Thoracic aorta (tissue), 2 donors: Measurements from ENCODE around the gene OR1A1. TPM values are rescaled to one million over a fixed set of nuclear protein-coding genes. Genes with fewer than 3 reads are reported as not detected.
"Not testable (repeated sequence)": the region's sequence is repeated elsewhere in the genome, so short reads cannot be mapped to it uniquely, and the experiment has no call there.

Experiments
- ATAC-seq: fragments of 150-250 bp; one replicate; pipeline ENCODE4 v1.8.0; 2017; ENCODE audit warnings: low read depth; ENCODE audit not compliant: insufficient number of reproducible peaks, low FRiP score
- DNase-seq: peaks from one replicate; pipeline ENCODE4 v3.0.0-alpha.2; 2020; ENCODE audit warnings: low spot score
- H3K27ac ChIP-seq, 2 donors: fragments of 200-600 bp; sonication (generic); 1 replicate in 1 of 2; 2 replicates in 1 of 2; pipeline ENCODE4 v1.5.1; 2016; ENCODE audit warnings: mild to moderate bottlenecking in 2 of 2, moderate library complexity in 2 of 2
- H3K27me3 ChIP-seq: fragments of 200-600 bp; sonication (generic); replicated peaks from 2 replicates; pipeline ENCODE4 v1.6.0; 2016; ENCODE audit warnings: mild to moderate bottlenecking; ENCODE audit not compliant: insufficient read depth
- H3K36me3 ChIP-seq: fragments of 200-600 bp; sonication (generic); one replicate; pipeline ENCODE4 v1.5.1; 2016
- H3K4me1 ChIP-seq, 2 donors: fragments of 200-600 bp; sonication (generic); 1 replicate in 1 of 2; 2 replicates in 1 of 2; pipeline versions ENCODE4 v1.5.1 to v1.6.0; 2016; ENCODE audit warnings: low read depth in 2 of 2, mild to moderate bottlenecking in 1 of 2; ENCODE audit not compliant: control insufficient read depth in 1 of 2
- H3K4me3 ChIP-seq: fragments of 200-600 bp; sonication (generic); 2 replicates; pipeline ENCODE4 v1.5.1; 2016; ENCODE audit warnings: mild to moderate bottlenecking
- H3K9me3 ChIP-seq: fragments of 200-600 bp; sonication (generic); 2 replicates; pipeline ENCODE4 v1.5.1; 2016
- CTCF ChIP-seq: fragments of 200-600 bp; sonication (generic); IDR thresholded peaks from one replicate; pipeline ENCODE4 v1.5.1; 2019; ENCODE audit warnings: antibody characterized with exemption
- total RNA-seq, 2 donors: library from RNA; depleted of rRNA; stranded (reverse); fragments of >200 nt; gene quantifications; one replicate each; pipeline versions ENCODE4 v1.1.0 to v1.2.3, GENCODE V29; 2016

Gene OR1A1
- total RNA-seq, 2 donors from 2014 or later: not detected

GRCh38 chr17:3244841-3245240, 37.4 kb downstream of the OR1A1 start:
- ATAC-seq, H3K9me3 ChIP-seq, H3K36me3 ChIP-seq, DNase-seq, H3K27ac ChIP-seq, H3K27me3 ChIP-seq, H3K4me3 ChIP-seq, H3K4me1 ChIP-seq: not testable (repeated sequence)

GRCh38 chr17:3249013-3249412, 41.5 kb downstream of the OR1A1 start:
- not testable (repeated sequence) for H3K27ac ChIP-seq, H3K36me3 ChIP-seq, ATAC-seq, H3K9me3 ChIP-seq, H3K4me3 ChIP-seq, H3K4me1 ChIP-seq, DNase-seq, H3K27me3 ChIP-seq

- Histone ChIP-seq H3K9me3 (no peaks in the 10 kb centered on the region), H3K27me3 (no peaks in the 10 kb centered on the region), H3K4me1 (no peaks in the 10 kb centered on the region), H3K36me3 (no peaks in the 10 kb centered on the region), H3K4me3 (no peak overlapping the region), H3K27ac (no peak overlapping the region)
- DNase-seq: no peak
- no peak for ATAC-seq
- no peak for TF ChIP-seq CTCF
These were observed 49.1 kb downstream of the OR1A1 start for GRCh38 chr17:3256575-3256974.

- Histone ChIP-seq H3K9me3 (no peaks in the 10 kb centered on the region), H3K36me3 (no peaks in the 10 kb centered on the region), H3K27ac (no peak overlapping the region), H3K27me3 (no peaks in the 10 kb centered on the region), H3K4me3 (no peak overlapping the region), H3K4me1 (no peaks in the 10 kb centered on the region)
- DNase-seq: no peak
- TF ChIP-seq CTCF: no peak
- no peak for ATAC-seq
These were observed 52.7 kb downstream of the OR1A1 start for GRCh38 chr17:3260163-3260562.

- no peak for TF ChIP-seq CTCF
- no peak for DNase-seq
- Histone ChIP-seq H3K27ac (no peak overlapping the region), H3K27me3 (no peaks in the 10 kb centered on the region), H3K9me3 (no peaks in the 10 kb centered on the region), H3K4me1 (no peaks in the 10 kb centered on the region), H3K4me3 (no peak overlapping the region), H3K36me3 (no peaks in the 10 kb centered on the region)
- no peak for ATAC-seq
These were observed 53.1 kb downstream of the OR1A1 start for GRCh38 chr17:3260600-3260999.

Other genes starting within 250 kb of the OR1A1 start
- gene OR1D5, start 144.1 kb upstream of the OR1A1 start, total RNA-seq: not detected
- gene OR1D2, start 103.2 kb upstream of the OR1A1 start, total RNA-seq: not detected
- not detected for gene OR1G1, start 80.1 kb upstream of the OR1A1 start, total RNA-seq
- not detected for gene OR1A2, start 10.1 kb upstream of the OR1A1 start, total RNA-seq
- gene OR3A1, start 90.7 kb downstream of the OR1A1 start, total RNA-seq: 1 to 10 TPM in 1 of 2 donors, not detected in 1; 1.4 TPM
- under 1 TPM; 0.49 to 0.68 TPM for gene OR3A2, start 178.6 kb downstream of the OR1A1 start, total RNA-seq
- gene OR1E1, start 190.7 kb downstream of the OR1A1 start, total RNA-seq: not detected
- not detected for gene OR3A3, start 203.7 kb downstream of the OR1A1 start, total RNA-seq
- not detected for gene OR1E2, start 226.2 kb downstream of the OR1A1 start, total RNA-seq